ENCODE measurements around the gene SLC30A10. TPM values are rescaled to one million over a fixed set of nuclear protein-coding genes. Genes with fewer than 3 reads are reported as not detected.
"Not testable (repeated sequence)": the region's sequence is repeated elsewhere in the genome, so short reads cannot be mapped to it uniquely, and the experiment has no call there.

SLC30A10 gene
- 16.5 TPM for total RNA-seq

- no peak for DNase-seq
Observed at GRCh38 chr1:219927956-219928790, at the start of gene SLC30A10. Gene SLC30A10, minus strand, starts transcription at chr1:219928557. Its CDS starts 117 bp downstream, at chr1:219928440.

- DNase-seq = no peak
Observed at GRCh38 chr1:219973213-219973612, 44.9 kb upstream of the SLC30A10 start.

- DNase-seq = no peak
Observed at GRCh38 chr1:219967361-219967760, 39.0 kb upstream of the SLC30A10 start.

- no peak for DNase-seq
Observed at GRCh38 chr1:219966071-219966349, 37.7 kb upstream of the SLC30A10 start.

- no peak for DNase-seq
Observed at GRCh38 chr1:219965285-219966070, 37.1 kb upstream of the SLC30A10 start.

GRCh38 chr1:219963432-219963831 is 35.1 kb upstream of the SLC30A10 start:
- DNase-seq = no peak

- DNase-seq = no peak
Observed at GRCh38 chr1:219961684-219962083, 33.3 kb upstream of the SLC30A10 start.

GRCh38 chr1:219959540-219960203 is 31.3 kb upstream of the SLC30A10 start:
- DNase-seq = no peak

GRCh38 chr1:219958875-219959417 is 30.6 kb upstream of the SLC30A10 start:
- DNase-seq = no peak

- DNase-seq = no peak
Observed at GRCh38 chr1:219954736-219955421, 26.5 kb upstream of the SLC30A10 start.

GRCh38 chr1:219954052-219954451 is 25.7 kb upstream of the SLC30A10 start:
- DNase-seq = no peak

- DNase-seq = no peak
Observed at GRCh38 chr1:219952361-219952760, 24.0 kb upstream of the SLC30A10 start.

GRCh38 chr1:219949227-219949626 is 20.9 kb upstream of the SLC30A10 start:
- DNase-seq = not testable (repeated sequence)

GRCh38 chr1:219948766-219949165 is 20.4 kb upstream of the SLC30A10 start:
- not testable (repeated sequence) for DNase-seq

- no peak for DNase-seq
Observed at GRCh38 chr1:219945795-219946194, 17.4 kb upstream of the SLC30A10 start.

- DNase-seq = no peak
Observed at GRCh38 chr1:219941179-219942118, 13.1 kb upstream of the SLC30A10 start.

- DNase-seq = no peak
Observed at GRCh38 chr1:219940707-219941106, 12.3 kb upstream of the SLC30A10 start.

- DNase-seq = no peak
Observed at GRCh38 chr1:219938706-219939105, 10.3 kb upstream of the SLC30A10 start.

GRCh38 chr1:219933763-219934162 is 5.4 kb upstream of the SLC30A10 start:
- DNase-seq = not testable (repeated sequence)

- DNase-seq = no peak
Observed at GRCh38 chr1:219931033-219931432, 2.7 kb upstream of the SLC30A10 start.

GRCh38 chr1:219928791-219929118 is 398 bp upstream of the SLC30A10 start:
- no peak for DNase-seq

Data from occipital lobe (tissue), 2 donors.